ENCODE results near the gene IYD.

GRCh38 chr6:150412221-150412620 is 43.4 kb downstream of the IYD start:
- TF ChIP-seq, protein P1, sequence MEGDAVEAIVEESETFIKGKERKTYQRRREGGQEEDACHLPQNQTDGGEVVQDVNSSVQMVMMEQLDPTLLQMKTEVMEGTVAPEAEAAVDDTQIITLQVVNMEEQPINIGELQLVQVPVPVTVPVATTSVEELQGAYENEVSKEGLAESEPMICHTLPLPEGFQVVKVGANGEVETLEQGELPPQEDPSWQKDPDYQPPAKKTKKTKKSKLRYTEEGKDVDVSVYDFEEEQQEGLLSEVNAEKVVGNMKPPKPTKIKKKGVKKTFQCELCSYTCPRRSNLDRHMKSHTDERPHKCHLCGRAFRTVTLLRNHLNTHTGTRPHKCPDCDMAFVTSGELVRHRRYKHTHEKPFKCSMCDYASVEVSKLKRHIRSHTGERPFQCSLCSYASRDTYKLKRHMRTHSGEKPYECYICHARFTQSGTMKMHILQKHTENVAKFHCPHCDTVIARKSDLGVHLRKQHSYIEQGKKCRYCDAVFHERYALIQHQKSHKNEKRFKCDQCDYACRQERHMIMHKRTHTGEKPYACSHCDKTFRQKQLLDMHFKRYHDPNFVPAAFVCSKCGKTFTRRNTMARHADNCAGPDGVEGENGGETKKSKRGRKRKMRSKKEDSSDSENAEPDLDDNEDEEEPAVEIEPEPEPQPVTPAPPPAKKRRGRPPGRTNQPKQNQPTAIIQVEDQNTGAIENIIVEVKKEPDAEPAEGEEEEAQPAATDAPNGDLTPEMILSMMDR (conservative IDR thresholded peaks at IDR 0.05 in 1 of 2, IDR thresholded peaks at IDR 0.05 in 1 of 2; ENCODE audit: low read depth in 1 of 2, low read length in 2 of 2): no peak
- no peak for TF ChIP-seq EZH2 (IDR thresholded peaks at IDR 0.05; ENCODE audit: low read length, missing control alignments)

Data from fibroblast of lung (primary cell).